Gastroesophageal sphincter (tissue), 3 donors: ENCODE data around the gene CCDC137.

Experiments
- CTCF ChIP-seq, 4 experiments: fragments of 200-600 bp in 2 of 4; fragments of 450-650 bp in 2 of 4; sonication (generic) in 1 of 4; IDR thresholded peaks; one replicate each; pipeline ENCODE4 v1.5.1; 2017 to 2019; ENCODE audit warnings: antibody characterized with exemption in 4 of 4, mild to moderate bottlenecking in 2 of 4, moderate library complexity in 2 of 4
- EP300 ChIP-seq: sonication (generic); formaldehyde crosslinking; IDR thresholded peaks from one replicate; pipeline ENCODE4 v1.6.1; 2017; ENCODE audit warnings: antibody characterized with exemption, mild to moderate bottlenecking
- POLR2A ChIP-seq, 2 donors: fragments of 450-650 bp; IDR thresholded peaks; one replicate each; pipeline ENCODE4 v1.6.1; 2017; ENCODE audit warnings: antibody characterized with exemption in 2 of 2, mild to moderate bottlenecking in 2 of 2, moderate library complexity in 1 of 2
- POLR2AphosphoS5 ChIP-seq: sonication (generic); formaldehyde crosslinking; IDR thresholded peaks from one replicate; pipeline ENCODE4 v1.6.1; 2017; ENCODE audit warnings: antibody characterized with exemption

- TF ChIP-seq POLR2A (IDR thresholded peaks at IDR 0.05) (no peak), CTCF (IDR thresholded peaks at IDR 0.05) (no peak), EP300 (no peak), POLR2AphosphoS5 (no peak)
Measured at GRCh38 chr17:81638683-81639082, 27.9 kb upstream of the CCDC137 start.
